Measurements from ENCODE around the gene ITGAD.

Gene ITGAD

DNA sequence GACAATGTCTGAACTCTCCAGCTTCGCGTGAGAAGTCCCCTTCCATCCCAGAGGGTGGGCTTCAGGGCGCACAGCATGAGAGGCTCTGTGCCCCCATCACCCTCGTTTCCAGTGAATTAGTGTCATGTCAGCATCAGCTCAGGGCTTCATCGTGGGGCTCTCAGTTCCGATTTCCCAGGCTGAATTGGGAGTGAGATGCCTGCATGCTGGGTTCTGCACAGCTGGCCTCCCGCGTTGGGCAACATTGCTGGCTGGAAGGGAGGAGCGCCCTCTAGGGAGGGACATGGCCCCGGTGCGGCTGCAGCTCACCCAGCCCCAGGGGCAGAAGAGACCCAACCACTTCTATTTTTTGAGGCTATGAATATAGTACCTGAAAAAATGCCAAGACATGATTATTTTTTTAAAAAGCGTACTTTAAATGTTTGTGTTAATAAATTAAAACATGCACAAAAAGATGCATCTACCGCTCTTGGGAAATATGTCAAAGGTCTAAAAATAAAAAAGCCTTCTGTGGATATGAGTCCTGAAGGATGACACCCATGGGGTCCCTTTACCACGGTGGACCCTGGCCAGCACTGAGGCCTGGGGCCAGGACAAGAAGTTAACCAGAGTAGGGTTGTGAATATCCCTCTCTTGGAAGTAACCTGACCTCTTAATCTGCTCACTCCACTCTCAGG, 10.5 kb upstream of the ITGAD start:
- no peaks in the 10 kb centered on the region for H3K9me3 ChIP-seq (replicated peaks; ENCODE audit: insufficient read depth, low read length)
- no peak overlapping the region for H3K9ac ChIP-seq (ENCODE audit: low read length)
- H3K9me2 ChIP-seq (replicated peaks; ENCODE audit: insufficient read depth, low read length) = no peaks in the 10 kb centered on the region
- TF ChIP-seq EZH2 (optimal IDR thresholded peaks at IDR 0.05; ENCODE audit: low read depth, low read length) = no peak
- TF ChIP-seq, protein P1, sequence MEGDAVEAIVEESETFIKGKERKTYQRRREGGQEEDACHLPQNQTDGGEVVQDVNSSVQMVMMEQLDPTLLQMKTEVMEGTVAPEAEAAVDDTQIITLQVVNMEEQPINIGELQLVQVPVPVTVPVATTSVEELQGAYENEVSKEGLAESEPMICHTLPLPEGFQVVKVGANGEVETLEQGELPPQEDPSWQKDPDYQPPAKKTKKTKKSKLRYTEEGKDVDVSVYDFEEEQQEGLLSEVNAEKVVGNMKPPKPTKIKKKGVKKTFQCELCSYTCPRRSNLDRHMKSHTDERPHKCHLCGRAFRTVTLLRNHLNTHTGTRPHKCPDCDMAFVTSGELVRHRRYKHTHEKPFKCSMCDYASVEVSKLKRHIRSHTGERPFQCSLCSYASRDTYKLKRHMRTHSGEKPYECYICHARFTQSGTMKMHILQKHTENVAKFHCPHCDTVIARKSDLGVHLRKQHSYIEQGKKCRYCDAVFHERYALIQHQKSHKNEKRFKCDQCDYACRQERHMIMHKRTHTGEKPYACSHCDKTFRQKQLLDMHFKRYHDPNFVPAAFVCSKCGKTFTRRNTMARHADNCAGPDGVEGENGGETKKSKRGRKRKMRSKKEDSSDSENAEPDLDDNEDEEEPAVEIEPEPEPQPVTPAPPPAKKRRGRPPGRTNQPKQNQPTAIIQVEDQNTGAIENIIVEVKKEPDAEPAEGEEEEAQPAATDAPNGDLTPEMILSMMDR (IDR thresholded peaks at IDR 0.05; ENCODE audit: low read length) = peak; percentile 84
- no peaks in the 10 kb centered on the region for H3F3A ChIP-seq (ENCODE audit: insufficient read depth, low read length)
- peaks cover 12% of the 10 kb centered on the region for H3K4me1 ChIP-seq (ENCODE audit: low read length)
- DNase-seq = peak; percentile 53
- no peak overlapping the region for H3K27ac ChIP-seq (ENCODE audit: low read length)
- peaks cover 4% of the 10 kb centered on the region; the same call in 1 of the 2 replicates for H3K27me3 ChIP-seq (replicated peaks; ENCODE audit: insufficient read depth, low read length)
- no peak overlapping the region for H2AFZ ChIP-seq (ENCODE audit: low read length)
- H3K36me3 ChIP-seq (replicated peaks; ENCODE audit: insufficient read depth, low read length) = no peaks in the 10 kb centered on the region
- H3K79me2 ChIP-seq (ENCODE audit: low read length) = no peaks in the 10 kb centered on the region
- H3K4me3 ChIP-seq (ENCODE audit: low read length) = no peak overlapping the region
- H3K4me2 ChIP-seq (ENCODE audit: low read depth, low read length) = no peak overlapping the region
- H4K20me1 ChIP-seq (ENCODE audit: insufficient read depth, low read length) = no peaks in the 10 kb centered on the region

DNA sequence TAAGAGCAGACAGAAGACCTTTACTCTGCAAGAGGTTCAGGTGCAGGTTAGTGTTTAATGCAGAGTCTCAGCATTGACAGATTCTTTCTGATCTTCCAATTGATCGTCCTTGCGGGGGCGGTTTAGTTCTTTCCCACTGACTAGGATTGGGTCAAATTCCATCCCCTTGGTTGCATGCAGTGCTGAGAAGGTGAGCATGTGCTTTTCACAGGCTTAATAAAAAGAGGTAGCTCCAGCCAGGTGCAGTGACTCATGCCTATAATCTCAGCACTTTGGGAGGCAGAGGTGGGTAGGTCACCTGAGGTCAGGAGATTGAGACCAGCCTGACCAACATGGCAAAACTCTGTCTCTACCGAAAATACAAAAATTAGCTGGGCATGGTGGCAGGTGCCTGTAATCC, 7.5 kb upstream of the ITGAD start:
- Histone ChIP-seq H3K27me3 (replicated peaks; ENCODE audit: insufficient read depth, low read length) (peaks cover 5% of the 10 kb centered on the region), H3K79me2 (ENCODE audit: low read length) (no peaks in the 10 kb centered on the region), H2AFZ (ENCODE audit: low read length) (no peak overlapping the region), H3K4me2 (ENCODE audit: low read depth, low read length) (no peak overlapping the region), H4K20me1 (ENCODE audit: insufficient read depth, low read length) (no peaks in the 10 kb centered on the region), H3K36me3 (replicated peaks; ENCODE audit: insufficient read depth, low read length) (no peaks in the 10 kb centered on the region), H3K9me2 (replicated peaks; ENCODE audit: insufficient read depth, low read length) (no peaks in the 10 kb centered on the region), H3K4me1 (ENCODE audit: low read length) (peaks cover 8% of the 10 kb centered on the region), H3K4me3 (ENCODE audit: low read length) (no peak overlapping the region), H3K27ac (ENCODE audit: low read length) (no peak overlapping the region), H3F3A (ENCODE audit: insufficient read depth, low read length) (no peaks in the 10 kb centered on the region), H3K9me3 (replicated peaks; ENCODE audit: insufficient read depth, low read length) (no peaks in the 10 kb centered on the region), H3K9ac (ENCODE audit: low read length) (no peak overlapping the region)
- DNase-seq = no peak
- no peak for TF ChIP-seq EZH2phosphoT487 (IDR thresholded peaks at IDR 0.05; ENCODE audit: low read length)
- TF ChIP-seq EZH2 (optimal IDR thresholded peaks at IDR 0.05; ENCODE audit: low read depth, low read length) = no peak
- TF ChIP-seq, protein P1 (IDR thresholded peaks at IDR 0.05; ENCODE audit: low read length) = no peak

DNA sequence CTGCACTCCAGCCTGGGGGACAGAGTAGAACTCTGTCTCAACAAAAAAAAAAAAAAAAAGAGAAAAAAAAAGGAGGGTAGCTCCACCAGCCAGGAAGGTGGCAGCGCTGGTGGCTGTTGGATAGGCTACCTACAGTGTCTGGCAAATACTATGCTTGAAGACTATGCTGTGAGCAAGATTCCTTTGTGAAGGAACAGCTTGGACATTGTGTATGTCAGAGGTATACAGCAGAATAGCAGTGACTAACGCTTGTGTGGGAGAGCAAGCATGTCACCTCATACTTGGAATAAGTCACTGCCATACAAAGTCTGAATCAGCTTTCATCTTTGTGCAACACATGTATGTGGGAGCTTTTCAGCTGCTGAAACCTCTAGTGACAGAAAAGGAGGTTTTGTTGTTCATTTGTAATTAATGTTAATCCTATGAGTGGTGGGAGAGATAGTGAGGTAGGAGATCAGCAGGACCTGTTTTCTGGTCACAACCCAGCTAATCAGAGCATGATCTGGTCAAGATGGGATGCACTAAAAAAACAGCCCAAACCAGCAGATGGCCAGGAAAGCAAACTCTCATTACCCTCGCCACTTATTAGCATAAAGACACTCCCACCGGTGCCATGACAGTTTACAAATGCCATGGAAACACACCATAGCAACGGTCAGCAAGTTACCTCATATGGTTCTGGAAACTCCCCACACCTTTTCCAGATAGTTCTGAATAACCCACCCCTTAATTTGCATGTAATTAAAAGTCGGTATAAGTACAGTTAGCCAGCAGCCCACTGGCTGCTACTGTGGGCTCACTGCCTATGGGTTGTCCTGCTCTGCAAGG, 6.8 kb upstream of the ITGAD start:
- TF ChIP-seq EZH2phosphoT487 (IDR thresholded peaks at IDR 0.05; ENCODE audit: low read length) = no peak
- TF ChIP-seq, protein P1 (IDR thresholded peaks at IDR 0.05; ENCODE audit: low read length) = no peak
- TF ChIP-seq EZH2 (optimal IDR thresholded peaks at IDR 0.05; ENCODE audit: low read depth, low read length) = no peak
- Histone ChIP-seq H3K9me2 (replicated peaks; ENCODE audit: insufficient read depth, low read length) (no peaks in the 10 kb centered on the region), H3K9me3 (replicated peaks; ENCODE audit: insufficient read depth, low read length) (no peaks in the 10 kb centered on the region), H3K79me2 (ENCODE audit: low read length) (no peaks in the 10 kb centered on the region), H3K9ac (ENCODE audit: low read length) (peak overlapping the region; percentile 46; the same call in 1 of the 2 replicates), H3K36me3 (replicated peaks; ENCODE audit: insufficient read depth, low read length) (no peaks in the 10 kb centered on the region), H2AFZ (ENCODE audit: low read length) (no peak overlapping the region), H3K27ac (ENCODE audit: low read length) (peak overlapping the region; percentile 33; the same call in 1 of the 2 replicates), H3K4me2 (ENCODE audit: low read depth, low read length) (peak overlapping the region; percentile 60; the same call in 1 of the 2 replicates), H4K20me1 (ENCODE audit: insufficient read depth, low read length) (no peaks in the 10 kb centered on the region), H3K27me3 (replicated peaks; ENCODE audit: insufficient read depth, low read length) (peaks cover 10% of the 10 kb centered on the region), H3K4me1 (ENCODE audit: low read length) (peaks cover 8% of the 10 kb centered on the region), H3K4me3 (ENCODE audit: low read length) (no peak overlapping the region), H3F3A (ENCODE audit: insufficient read depth, low read length) (no peaks in the 10 kb centered on the region)
- DNase-seq = peak; percentile 72
